Sigmoid colon (tissue), 7 donors: ENCODE measurements around the gene TMEM9. TPM values are rescaled to one million over a fixed set of nuclear protein-coding genes. Genes with fewer than 3 reads are reported as not detected.

ENCODE experiments used
- DNase-seq: peaks from one replicate; pipeline ENCODE4 v3.0.0-alpha.2; 2019
- H3K27ac ChIP-seq, 4 donors: fragments of 200-600 bp; sonication (generic); one replicate each; pipeline ENCODE4 v1.5.1; 2016 to 2019; ENCODE audit warnings: mild to moderate bottlenecking in 1 of 4
- H3K27me3 ChIP-seq, 3 donors: fragments of 200-600 bp; sonication (generic); one replicate each; pipeline ENCODE4 v1.5.1; 2019; ENCODE audit warnings: mild to moderate bottlenecking in 1 of 3
- H3K36me3 ChIP-seq, 4 donors: fragments of 200-600 bp; sonication (generic); one replicate each; pipeline ENCODE4 v1.5.1; 2016 to 2019
- H3K4me1 ChIP-seq, 4 donors: fragments of 200-600 bp; sonication (generic); one replicate each; pipeline ENCODE4 v1.5.1; 2017 to 2019
- H3K4me3 ChIP-seq, 4 donors: fragments of 200-600 bp; sonication (generic); one replicate each; pipeline ENCODE4 v1.5.1; 2017 to 2019; ENCODE audit warnings: mild to moderate bottlenecking in 2 of 4, moderate library complexity in 1 of 4
- H3K9me3 ChIP-seq, 4 donors: fragments of 200-600 bp in 3 of 4; sonication (generic) in 3 of 4; one replicate each; pipeline versions ENCODE4 v1.5.1 to v1.6.1; 2013 to 2019
- CTCF ChIP-seq, 4 experiments: fragments of 450-650 bp in 3 of 4; fragments of 200-600 bp in 1 of 4; IDR thresholded peaks; one replicate each; pipeline ENCODE4 v1.5.1; 2016 to 2019; ENCODE audit warnings: antibody characterized with exemption in 4 of 4, mild to moderate bottlenecking in 3 of 4, moderate library complexity in 2 of 4
- EP300 ChIP-seq, 4 donors: sonication (generic); formaldehyde crosslinking; IDR thresholded peaks; one replicate each; pipeline ENCODE4 v1.6.1; 2017; ENCODE audit warnings: antibody characterized with exemption in 4 of 4
- POLR2A ChIP-seq, 2 donors: fragments of 450-650 bp; IDR thresholded peaks; one replicate each; pipeline ENCODE4 v1.6.1; 2016; ENCODE audit warnings: antibody characterized with exemption in 2 of 2, mild to moderate bottlenecking in 2 of 2, moderate library complexity in 2 of 2
- POLR2AphosphoS5 ChIP-seq, 4 donors: sonication (generic); formaldehyde crosslinking; IDR thresholded peaks; one replicate each; pipeline ENCODE4 v1.6.1; 2017; ENCODE audit warnings: antibody characterized with exemption in 4 of 4
- WGBS, 2 donors: extraction: QIAGEN DNeasy Blood & Tissue Kit; methylation state at CpG; one replicate each; pipeline ENCODE4 v1.1.7; 2013; 5-methylcytosine and 5-hydroxymethylcytosine counted together
- intact Hi-C: fragments of 100-400 bp; cut with DNase I; formaldehyde crosslinking; loops from one replicate; pipeline ENCODE4 v1.15.1; 2023
- polyA plus RNA-seq, 3 donors: library from polyadenylated mRNA; stranded (reverse); fragments of 200-250 nt; gene quantifications; one replicate each; pipeline ENCODE4 v1.2.3, GENCODE V29; 2013
- total RNA-seq, 4 donors: library from RNA; depleted of rRNA; stranded (reverse); fragments of >200 nt; gene quantifications; one replicate each; pipeline ENCODE4 v1.1.0, GENCODE V29; 2016
- donor health status: healthy with polysubstance abuse.
- donor health status: Bipolar disorder and iron deficiency.
- donor health status: healthy.

TMEM9 gene
- total and polyA plus RNA-seq, 7 donors: 12.9 to 78.3 (median 56.2) TPM

GRCh38 chr1:201180141-201180540, 25.9 kb upstream of the TMEM9 start:
- H3K27ac ChIP-seq: no peak overlapping the region
- no peak for DNase-seq
- 9 to 26% methylated on average over 1 of the region's 1 CpG for WGBS, 2 donors
- H3K9me3 ChIP-seq: peaks cover 0 to 4% (median 0%) of the 10 kb centered on the region in 4 donors
- H3K4me1 ChIP-seq: no peaks in the 10 kb centered on the region
- intact Hi-C loops: no loop called here
- H3K4me3 ChIP-seq: no peak overlapping the region
- TF ChIP-seq POLR2A (IDR thresholded peaks at IDR 0.05): no peak
- no peak for TF ChIP-seq POLR2AphosphoS5 (IDR thresholded peaks at IDR 0.05)
- TF ChIP-seq EP300 (IDR thresholded peaks at IDR 0.05): no peak
- TF ChIP-seq CTCF (IDR thresholded peaks at IDR 0.05): no peak
- H3K36me3 ChIP-seq: no peaks in the 10 kb centered on the region
- H3K27me3 ChIP-seq: no peaks in the 10 kb centered on the region

- TF ChIP-seq EP300 (IDR thresholded peaks at IDR 0.05) (no peak), POLR2A (IDR thresholded peaks at IDR 0.05) (no peak), CTCF (IDR thresholded peaks at IDR 0.05) (no peak), POLR2AphosphoS5 (IDR thresholded peaks at IDR 0.05) (no peak)
- no peaks in the 10 kb centered on the region for H3K4me1 ChIP-seq
- peaks cover 0 to 4% (median 0%) of the 10 kb centered on the region in 4 donors for H3K9me3 ChIP-seq
- H3K27me3 ChIP-seq: no peaks in the 10 kb centered on the region
- WGBS, 2 donors: 57 to 72% methylated on average over 3 of the region's 3 CpGs
- DNase-seq: no peak
- H3K4me3 ChIP-seq: no peak overlapping the region
- no peak overlapping the region for H3K27ac ChIP-seq
- intact Hi-C loops: no loop called here
- H3K36me3 ChIP-seq: no peaks in the 10 kb centered on the region
Observed at GRCh38 chr1:201178718-201179117, 24.4 kb upstream of the TMEM9 start.

GRCh38 chr1:201176940-201177339, 22.7 kb upstream of the TMEM9 start:
- H3K4me1 ChIP-seq: no peaks in the 10 kb centered on the region
- 16 to 68% methylated on average over 2 of the region's 2 CpGs for WGBS, 2 donors
- H3K4me3 ChIP-seq: no peak overlapping the region
- H3K9me3 ChIP-seq: peaks cover 0 to 4% (median 0%) of the 10 kb centered on the region in 4 donors
- TF ChIP-seq POLR2AphosphoS5 (IDR thresholded peaks at IDR 0.05) (no peak), EP300 (IDR thresholded peaks at IDR 0.05) (no peak), POLR2A (IDR thresholded peaks at IDR 0.05) (no peak), CTCF (IDR thresholded peaks at IDR 0.05) (no peak)
- H3K36me3 ChIP-seq: no peaks in the 10 kb centered on the region
- intact Hi-C loops: no loop called here
- no peaks in the 10 kb centered on the region for H3K27me3 ChIP-seq
- no peak for DNase-seq
- no peak overlapping the region for H3K27ac ChIP-seq

- Histone ChIP-seq H3K27ac (no peak overlapping the region), H3K9me3 (peaks cover 0 to 4% (median 0%) of the 10 kb centered on the region in 4 donors), H3K27me3 (no peaks in the 10 kb centered on the region), H3K4me1 (peaks cover 0 to 6% (median 6%) of the 10 kb centered on the region in 4 donors), H3K36me3 (no peaks in the 10 kb centered on the region), H3K4me3 (no peak overlapping the region)
- WGBS, 2 donors: 88 to 89% methylated on average over 7 of the region's 7 CpGs
- intact Hi-C loops: no loop called here
- no peak for TF ChIP-seq EP300 (IDR thresholded peaks at IDR 0.05)
- TF ChIP-seq POLR2A (IDR thresholded peaks at IDR 0.05): no peak
- TF ChIP-seq CTCF (IDR thresholded peaks at IDR 0.05): no peak
- no peak for DNase-seq
Observed at GRCh38 chr1:201175820-201176500, 21.7 kb upstream of the TMEM9 start.

- intact Hi-C loops: no loop called here
Observed at GRCh38 chr1:201173736-201174135, 19.5 kb upstream of the TMEM9 start.

More at GRCh38 chr1:201173736-201174135, 19.5 kb upstream of the TMEM9 start:
- TF ChIP-seq CTCF (IDR thresholded peaks at IDR 0.05) (no peak), POLR2A (IDR thresholded peaks at IDR 0.05) (no peak), POLR2AphosphoS5 (IDR thresholded peaks at IDR 0.05) (no peak), EP300 (IDR thresholded peaks at IDR 0.05) (no peak)
- Histone ChIP-seq H3K4me1 (peaks cover 0 to 10% (median 8%) of the 10 kb centered on the region in 4 donors), H3K36me3 (no peaks in the 10 kb centered on the region), H3K4me3 (no peak overlapping the region), H3K9me3 (peaks cover 0 to 4% (median 0%) of the 10 kb centered on the region in 4 donors), H3K27ac (no peak overlapping the region), H3K27me3 (no peaks in the 10 kb centered on the region)
- DNase-seq: no peak
- WGBS, 2 donors: 23 to 63% methylated on average over 1 of the region's 1 CpG
